PC-9 (cell line): ENCODE results near the gene RAB35.

ENCODE experiments used
- CTCF ChIP-seq: fragments of 200-600 bp; sonication (generic); conservative IDR thresholded peaks from 2 replicates; pipeline ENCODE4 v1.6.1; 2017; ENCODE audit warnings: mixed run types, antibody characterized with exemption, mild to moderate bottlenecking, moderate library complexity
- EZH2 ChIP-seq: fragments of 200-600 bp; sonication (generic); IDR thresholded peaks from 2 replicates; pipeline ENCODE4 v1.8.0; 2017; ENCODE audit warnings: antibody characterized with exemption, low read depth

GRCh38 chr12:120091371-120092090 lies 25.0 kb downstream of the RAB35 start:
- TF ChIP-seq CTCF: no peak
- TF ChIP-seq EZH2: no peak
